ENCODE data around the gene CFAP46. TPM values are rescaled to one million over a fixed set of nuclear protein-coding genes. Genes with fewer than 3 reads are reported as not detected.

The CFAP46 gene
- total and polyA plus RNA-seq, 7 experiments from 2014 or later = 0.05 TPM; not detected in 6

DNA sequence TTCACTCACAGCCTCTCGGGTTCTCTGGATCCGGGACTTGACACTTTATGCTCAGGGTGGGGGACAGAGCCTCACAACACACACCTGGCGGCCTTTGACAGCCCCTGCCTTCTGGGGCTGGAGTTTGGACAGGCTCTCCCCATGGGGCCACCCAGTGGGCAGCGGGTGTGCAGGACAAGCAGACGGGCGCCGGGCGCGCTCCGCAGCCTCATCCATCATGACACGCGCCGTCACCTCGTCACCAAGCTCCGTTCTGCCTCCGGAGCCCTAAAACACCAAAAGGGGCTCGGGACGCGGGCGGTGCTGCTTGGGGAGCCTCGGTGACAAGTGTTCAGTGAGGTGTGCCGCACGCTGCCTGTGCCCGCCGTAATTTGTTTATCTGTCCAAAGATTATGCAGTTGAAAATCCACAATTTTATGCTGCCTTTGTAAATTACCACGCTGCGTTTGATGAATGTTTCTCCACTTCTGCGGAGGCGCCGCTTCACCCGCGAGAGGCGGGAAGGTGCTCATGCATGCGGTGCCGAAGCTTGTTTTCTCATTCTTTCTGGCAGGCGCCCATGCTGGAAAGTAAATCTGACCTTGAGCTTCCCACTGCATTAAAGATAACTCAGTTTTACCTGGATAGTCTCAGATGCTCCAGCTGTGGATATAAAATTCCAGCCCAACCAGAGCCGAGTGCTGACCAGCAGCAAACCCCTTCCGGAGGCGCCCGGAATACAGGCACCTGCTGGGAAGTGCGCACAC, 162.6 kb downstream of the CFAP46 start:
- CTCF ChIA-PET = no interaction called here
- peaks cover 0 to 9% (median 0%) of the 10 kb centered on the region in 11 donors for H3K9me3 Mint-ChIP-seq
- no peak for DNase-seq

DNA sequence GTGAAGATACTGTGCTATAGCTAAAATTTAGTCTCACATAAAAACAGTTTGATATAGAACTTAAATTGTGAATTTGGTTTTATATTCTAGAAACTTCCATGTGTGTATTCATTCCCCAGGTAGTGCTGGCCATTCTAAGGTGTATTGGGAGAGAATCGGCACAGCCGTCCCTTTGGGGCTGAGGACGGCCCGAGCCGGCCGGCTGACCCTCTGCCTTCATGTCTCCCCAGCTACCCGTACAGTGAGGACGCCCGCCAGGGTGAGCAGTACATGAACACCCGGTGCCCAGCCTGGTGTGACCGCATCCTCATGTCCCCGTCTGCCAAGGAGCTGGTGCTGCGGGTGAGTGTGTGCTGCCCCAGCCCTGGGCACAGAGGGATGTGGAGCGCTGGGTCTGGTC, 164.9 kb downstream of the CFAP46 start:
- Histone ChIP-seq H3K4me1 (ENCODE audit: control insufficient read depth in 2 of 2, insufficient read depth in 2 of 2, low read length in 2 of 2) (no peaks in the 10 kb centered on the region), H3K4me3 (ENCODE audit: low read length) (no peak overlapping the region), H3K36me3 (ENCODE audit: control insufficient read depth in 2 of 3, insufficient read depth in 3 of 3, low read length in 3 of 3) (peaks cover 0 to 66% (median 0%) of the 10 kb centered on the region in 3 experiments), H3K9me3 (ENCODE audit: control insufficient read depth in 2 of 3, low read length in 3 of 3) (no peaks in the 10 kb centered on the region), H3K27ac (ENCODE audit: low read depth, low read length) (no peak overlapping the region), H3K27me3 (ENCODE audit: control insufficient read depth in 2 of 2, insufficient read depth in 2 of 2, low read length in 2 of 2) (no peaks in the 10 kb centered on the region)
- POLR2A ChIA-PET = no interaction called here
- Mint-ChIP-seq H3K36me3 (peaks cover 8 to 63% (median 24%) of the 10 kb centered on the region in 5 donors), H3K27me3 (peaks cover 0 to 3% (median 0%) of the 10 kb centered on the region in 5 donors), H3K27ac (no peak overlapping the region), H3K9me3 (peaks cover 0 to 3% (median 0%) of the 10 kb centered on the region in 11 donors), H3K4me3 (no peak overlapping the region), H3K4me1 (no peaks in the 10 kb centered on the region)
- DNase-seq = no peak
- intact Hi-C loops (cut with micrococcal nuclease) = no loop called here
- CTCF ChIA-PET = interaction anchor here (0.8 kb wide), 1 partner anchor 123 kb away, joined by 3 read pairs; no protein-coding TSS in a partner anchor
- no peak for ATAC-seq

More for the DNA sequence above, 162.6 kb downstream of the CFAP46 start:
- Histone ChIP-seq H3K36me3 (ENCODE audit: control insufficient read depth in 2 of 3, insufficient read depth in 3 of 3, low read length in 3 of 3) (peaks cover 0 to 60% (median 0%) of the 10 kb centered on the region in 3 experiments), H3K27me3 (ENCODE audit: control insufficient read depth in 2 of 2, insufficient read depth in 2 of 2, low read length in 2 of 2) (no peaks in the 10 kb centered on the region), H3K9me3 (ENCODE audit: control insufficient read depth in 2 of 3, low read length in 3 of 3) (no peaks in the 10 kb centered on the region), H3K27ac (ENCODE audit: low read depth, low read length) (no peak overlapping the region), H3K4me1 (ENCODE audit: control insufficient read depth in 2 of 2, insufficient read depth in 2 of 2, low read length in 2 of 2) (no peaks in the 10 kb centered on the region), H3K4me3 (ENCODE audit: low read length) (no peak overlapping the region)
- no peak overlapping the region for H3K27ac Mint-ChIP-seq
- peaks cover 0 to 18% (median 12%) of the 10 kb centered on the region in 5 donors for H3K27me3 Mint-ChIP-seq
- no peak overlapping the region for H3K4me3 Mint-ChIP-seq
- H3K36me3 Mint-ChIP-seq = peaks cover 8 to 63% (median 33%) of the 10 kb centered on the region in 5 donors
- intact Hi-C loops (cut with micrococcal nuclease) = no loop called here
- H3K4me1 Mint-ChIP-seq = peaks cover 0 to 9% (median 4%) of the 10 kb centered on the region in 7 donors
- POLR2A ChIA-PET = no interaction called here
- no peak for ATAC-seq

DNA sequence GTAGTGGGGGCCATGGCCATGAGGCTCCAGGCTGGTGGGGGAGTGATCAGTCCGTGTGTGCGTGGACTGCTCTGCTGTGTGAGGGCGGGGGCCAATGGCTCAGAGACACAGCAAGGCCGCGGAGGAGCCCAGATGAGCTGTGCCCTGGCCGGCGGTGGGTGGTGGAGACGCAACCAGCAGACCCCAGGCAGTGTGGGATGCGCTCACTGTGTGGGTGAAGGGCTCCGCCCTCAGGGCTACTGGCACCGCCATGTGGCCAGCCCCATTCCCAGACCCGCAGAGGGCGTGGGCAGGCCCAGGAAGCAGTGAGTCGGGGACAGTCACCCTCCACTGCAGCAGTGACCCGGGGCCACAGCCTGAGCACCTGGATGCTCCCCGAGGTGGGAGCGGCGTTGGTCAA, 165.5 kb downstream of the CFAP46 start:
- POLR2A ChIA-PET = no interaction called here
- DNase-seq (no peak), ATAC-seq (no peak)
- no peak overlapping the region for H3K4me3 Mint-ChIP-seq
- peaks cover 0 to 2% (median 0%) of the 10 kb centered on the region in 11 donors for H3K9me3 Mint-ChIP-seq
- no peaks in the 10 kb centered on the region for H3K4me1 Mint-ChIP-seq
- H3K4me3 ChIP-seq (ENCODE audit: low read length) = no peak overlapping the region
- no peaks in the 10 kb centered on the region for H3K4me1 ChIP-seq (ENCODE audit: control insufficient read depth in 2 of 2, insufficient read depth in 2 of 2, low read length in 2 of 2)
- no peaks in the 10 kb centered on the region for H3K27me3 ChIP-seq (ENCODE audit: control insufficient read depth in 2 of 2, insufficient read depth in 2 of 2, low read length in 2 of 2)
- peaks cover 6 to 59% (median 21%) of the 10 kb centered on the region in 5 donors for H3K36me3 Mint-ChIP-seq
- intact Hi-C loops (cut with micrococcal nuclease) = no loop called here
- H3K36me3 ChIP-seq (ENCODE audit: control insufficient read depth in 2 of 3, insufficient read depth in 3 of 3, low read length in 3 of 3) = peaks cover 0 to 64% (median 0%) of the 10 kb centered on the region in 3 experiments
- no peaks in the 10 kb centered on the region for H3K9me3 ChIP-seq (ENCODE audit: control insufficient read depth in 2 of 3, low read length in 3 of 3)
- H3K27me3 Mint-ChIP-seq = peaks cover 0 to 2% (median 0%) of the 10 kb centered on the region in 5 donors
- H3K27ac Mint-ChIP-seq = no peak overlapping the region
- CTCF ChIA-PET = interaction anchor here (0.8 kb wide), 1 partner anchor 122 kb away, joined by 3 read pairs; no protein-coding TSS in a partner anchor
- H3K27ac ChIP-seq (ENCODE audit: low read depth, low read length) = no peak overlapping the region

DNA sequence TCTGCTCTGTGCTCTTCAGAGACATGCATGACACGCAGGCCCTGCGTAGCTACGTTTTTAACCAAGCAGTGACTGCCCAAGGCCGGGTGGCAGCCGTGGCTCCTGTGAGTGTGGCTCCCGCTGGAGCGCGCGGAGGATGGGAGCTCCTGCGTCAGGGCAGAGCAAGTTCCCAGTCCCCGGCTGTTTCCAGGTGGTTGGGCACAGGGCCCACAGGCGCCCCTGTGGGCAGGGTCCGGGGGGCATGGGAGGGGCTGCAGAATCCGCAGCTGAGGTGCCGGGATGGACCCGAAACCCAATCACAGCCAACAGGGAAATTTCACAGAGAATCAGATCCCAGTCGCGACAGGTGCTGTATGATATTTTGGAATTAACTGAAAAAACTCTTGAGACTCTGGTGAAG, 166.2 kb downstream of the CFAP46 start:
- no peaks in the 10 kb centered on the region for H3K9me3 Mint-ChIP-seq

GRCh38 chr10:132774902-132775863, 167.2 kb downstream of the CFAP46 start:
- Mint-ChIP-seq H3K27ac (no peak overlapping the region), H3K9me3 (no peaks in the 10 kb centered on the region), H3K27me3 (no peaks in the 10 kb centered on the region), H3K36me3 (peaks cover 3 to 59% (median 13%) of the 10 kb centered on the region in 5 donors), H3K4me3 (no peak overlapping the region), H3K4me1 (no peaks in the 10 kb centered on the region)
- Histone ChIP-seq H3K9me3 (ENCODE audit: control insufficient read depth in 2 of 3, low read length in 3 of 3) (no peaks in the 10 kb centered on the region), H3K36me3 (ENCODE audit: control insufficient read depth in 2 of 3, insufficient read depth in 3 of 3, low read length in 3 of 3) (peaks cover 0 to 63% (median 2%) of the 10 kb centered on the region in 3 experiments), H3K27ac (ENCODE audit: low read depth, low read length) (no peak overlapping the region), H3K4me3 (ENCODE audit: low read length) (no peak overlapping the region), H3K27me3 (ENCODE audit: control insufficient read depth in 2 of 2, insufficient read depth in 2 of 2, low read length in 2 of 2) (no peaks in the 10 kb centered on the region), H3K4me1 (ENCODE audit: control insufficient read depth in 2 of 2, insufficient read depth in 2 of 2, low read length in 2 of 2) (no peaks in the 10 kb centered on the region)
- ATAC-seq (no peak), DNase-seq (no peak)
- CTCF ChIA-PET = no interaction called here
- intact Hi-C loops (cut with micrococcal nuclease) = no loop called here
- POLR2A ChIA-PET = no interaction called here

More for the DNA sequence above, 166.2 kb downstream of the CFAP46 start:
- Mint-ChIP-seq H3K4me3 (no peak overlapping the region), H3K36me3 (peaks cover 3 to 56% (median 15%) of the 10 kb centered on the region in 5 donors), H3K4me1 (no peaks in the 10 kb centered on the region), H3K27me3 (no peaks in the 10 kb centered on the region), H3K27ac (no peak overlapping the region)
- CTCF ChIA-PET = no interaction called here
- ATAC-seq = no peak
- H3K27me3 ChIP-seq (ENCODE audit: control insufficient read depth in 2 of 2, insufficient read depth in 2 of 2, low read length in 2 of 2) = no peaks in the 10 kb centered on the region
- no peaks in the 10 kb centered on the region for H3K4me1 ChIP-seq (ENCODE audit: control insufficient read depth in 2 of 2, insufficient read depth in 2 of 2, low read length in 2 of 2)
- no peak overlapping the region for H3K27ac ChIP-seq (ENCODE audit: low read depth, low read length)
- intact Hi-C loops (cut with micrococcal nuclease) = no loop called here
- DNase-seq = no peak
- POLR2A ChIA-PET = no interaction called here
- peaks cover 0 to 61% (median 0%) of the 10 kb centered on the region in 3 experiments for H3K36me3 ChIP-seq (ENCODE audit: control insufficient read depth in 2 of 3, insufficient read depth in 3 of 3, low read length in 3 of 3)
- no peaks in the 10 kb centered on the region for H3K9me3 ChIP-seq (ENCODE audit: control insufficient read depth in 2 of 3, low read length in 3 of 3)
- H3K4me3 ChIP-seq (ENCODE audit: low read length) = no peak overlapping the region

DNA sequence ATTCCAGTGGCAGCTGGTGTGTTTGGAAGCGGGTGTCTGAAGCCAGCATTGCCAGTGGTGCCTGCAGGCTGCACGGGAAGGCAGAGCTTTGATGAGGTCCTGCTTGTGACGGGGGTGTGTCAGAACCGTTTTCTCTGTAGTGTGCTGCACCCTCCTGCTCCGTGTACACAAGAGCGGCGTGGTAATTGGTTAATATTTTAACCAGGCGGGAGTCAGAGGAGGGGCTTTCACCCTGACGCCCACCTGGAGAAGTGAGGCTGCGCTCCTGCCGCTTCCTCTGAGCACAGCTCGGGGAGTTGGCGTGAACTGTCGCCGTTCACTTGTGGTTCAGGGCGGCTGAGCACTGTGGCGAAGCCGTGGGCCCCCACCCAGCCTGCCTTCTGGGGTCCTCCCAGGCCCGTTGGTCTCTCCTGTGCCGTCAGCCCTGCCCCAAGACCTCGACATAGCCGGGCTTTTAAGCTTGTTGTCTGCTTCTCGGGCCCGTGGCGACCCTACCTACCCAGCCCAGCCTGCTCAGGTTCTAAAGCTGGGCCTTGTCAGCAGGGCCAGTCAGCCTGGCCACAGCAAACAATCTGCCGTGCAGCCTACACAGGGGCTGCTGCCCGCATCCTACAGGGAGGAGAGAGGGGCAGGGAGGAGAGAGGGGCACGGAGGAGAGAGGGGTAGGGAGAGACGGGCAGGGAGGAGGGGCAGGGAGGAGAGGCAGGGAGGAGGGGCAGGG, 168.0 kb downstream of the CFAP46 start:
- intact Hi-C loops (cut with micrococcal nuclease) = no loop called here

More for the DNA sequence above, 168.0 kb downstream of the CFAP46 start:
- DNase-seq (no peak), ATAC-seq (no peak)
- no peaks in the 10 kb centered on the region for H3K9me3 ChIP-seq (ENCODE audit: control insufficient read depth in 2 of 3, low read length in 3 of 3)
- ChIA-PET CTCF (no interaction called here), POLR2A (no interaction called here)
- H3K36me3 ChIP-seq (ENCODE audit: control insufficient read depth in 2 of 3, insufficient read depth in 3 of 3, low read length in 3 of 3) = peaks cover 0 to 61% (median 2%) of the 10 kb centered on the region in 3 experiments
- Mint-ChIP-seq H3K27me3 (no peaks in the 10 kb centered on the region), H3K27ac (no peak overlapping the region), H3K9me3 (no peaks in the 10 kb centered on the region), H3K4me1 (no peaks in the 10 kb centered on the region), H3K36me3 (peaks cover 0 to 54% (median 13%) of the 10 kb centered on the region in 5 donors), H3K4me3 (no peak overlapping the region)
- H3K27me3 ChIP-seq (ENCODE audit: control insufficient read depth in 2 of 2, insufficient read depth in 2 of 2, low read length in 2 of 2) = no peaks in the 10 kb centered on the region
- no peaks in the 10 kb centered on the region for H3K4me1 ChIP-seq (ENCODE audit: control insufficient read depth in 2 of 2, insufficient read depth in 2 of 2, low read length in 2 of 2)
- H3K4me3 ChIP-seq (ENCODE audit: low read length) = no peak overlapping the region
- H3K27ac ChIP-seq (ENCODE audit: low read depth, low read length) = no peak overlapping the region
